RPMI7951 (cell line): ENCODE measurements around the gene TNNI2. TPM values are rescaled to one million over a fixed set of nuclear protein-coding genes. Genes with fewer than 3 reads are reported as not detected.
A peak's percentile ranks its signal among the peaks of the same experiment; 100 is the strongest.
"Not testable (repeated sequence)": the region's sequence is repeated elsewhere in the genome, so short reads cannot be mapped to it uniquely, and the experiment has no call there.

Source experiments
- DNase-seq: peaks from one replicate; pipeline ENCODE4 v3.0.0-alpha.2; 2012; ENCODE audit warnings: low read depth
- total RNA-seq: library from RNA; depleted of rRNA; stranded (reverse); fragments of >200 nt; shearing (Covaris generic); gene quantifications from 2 replicates; pipeline ENCODE4 v1.2.3, GENCODE V29; 2014

Gene TNNI2
- total RNA-seq, 1 experiment from 2014 or later, result 0.48 TPM

DNA sequence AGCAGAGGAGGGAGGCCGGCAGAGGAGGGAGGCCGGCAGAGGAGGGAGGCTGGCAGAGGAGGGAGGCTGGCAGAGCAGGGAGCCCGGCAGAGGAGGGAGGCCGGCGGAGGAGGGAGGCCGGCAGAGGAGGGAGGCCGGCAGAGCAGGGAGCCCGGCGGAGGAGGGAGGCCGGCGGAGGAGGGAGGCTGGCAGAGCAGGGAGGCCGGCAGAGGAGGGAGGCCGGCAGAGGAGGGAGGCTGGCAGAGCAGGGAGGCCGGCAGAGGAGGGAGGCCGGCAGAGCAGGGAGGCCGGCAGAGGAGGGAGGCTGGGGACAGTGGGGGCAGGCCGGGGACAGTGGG is 35.0 kb downstream of the TNNI2 start:
- not testable (repeated sequence) for DNase-seq

DNA sequence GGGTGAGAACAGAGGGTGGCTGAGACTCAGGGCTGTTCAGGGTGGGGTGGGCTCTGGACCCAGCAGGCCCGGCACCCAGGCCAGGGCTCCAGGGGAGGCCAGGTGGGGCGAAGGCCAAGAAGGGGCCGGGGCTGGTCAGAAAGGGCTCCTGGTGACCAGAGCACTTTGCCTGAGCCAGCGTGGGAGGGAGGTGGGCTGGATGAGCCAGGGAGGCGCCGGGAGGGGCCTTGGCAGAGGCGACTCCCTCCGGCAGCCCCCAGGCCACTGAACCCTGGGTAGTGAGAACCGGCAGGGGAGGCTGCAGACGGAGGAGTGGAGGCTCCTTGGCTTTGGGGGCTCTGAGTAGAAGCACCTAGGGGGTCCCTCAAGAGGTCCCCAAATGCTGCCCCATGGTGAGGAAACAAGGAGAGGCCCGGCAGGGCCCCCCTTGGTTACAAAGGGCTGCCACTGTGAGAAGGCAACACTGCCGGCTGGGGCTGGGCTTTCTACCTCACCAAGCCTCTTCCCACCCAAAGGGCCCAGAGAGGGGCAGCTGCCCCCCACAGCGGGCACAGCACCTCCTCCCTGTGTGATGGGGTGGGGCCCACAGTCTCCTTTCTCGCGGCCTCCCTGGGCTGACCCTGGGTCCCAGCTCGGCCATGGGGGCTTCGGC is 35.8 kb downstream of the TNNI2 start:
- DNase-seq, result not testable (repeated sequence)

DNA sequence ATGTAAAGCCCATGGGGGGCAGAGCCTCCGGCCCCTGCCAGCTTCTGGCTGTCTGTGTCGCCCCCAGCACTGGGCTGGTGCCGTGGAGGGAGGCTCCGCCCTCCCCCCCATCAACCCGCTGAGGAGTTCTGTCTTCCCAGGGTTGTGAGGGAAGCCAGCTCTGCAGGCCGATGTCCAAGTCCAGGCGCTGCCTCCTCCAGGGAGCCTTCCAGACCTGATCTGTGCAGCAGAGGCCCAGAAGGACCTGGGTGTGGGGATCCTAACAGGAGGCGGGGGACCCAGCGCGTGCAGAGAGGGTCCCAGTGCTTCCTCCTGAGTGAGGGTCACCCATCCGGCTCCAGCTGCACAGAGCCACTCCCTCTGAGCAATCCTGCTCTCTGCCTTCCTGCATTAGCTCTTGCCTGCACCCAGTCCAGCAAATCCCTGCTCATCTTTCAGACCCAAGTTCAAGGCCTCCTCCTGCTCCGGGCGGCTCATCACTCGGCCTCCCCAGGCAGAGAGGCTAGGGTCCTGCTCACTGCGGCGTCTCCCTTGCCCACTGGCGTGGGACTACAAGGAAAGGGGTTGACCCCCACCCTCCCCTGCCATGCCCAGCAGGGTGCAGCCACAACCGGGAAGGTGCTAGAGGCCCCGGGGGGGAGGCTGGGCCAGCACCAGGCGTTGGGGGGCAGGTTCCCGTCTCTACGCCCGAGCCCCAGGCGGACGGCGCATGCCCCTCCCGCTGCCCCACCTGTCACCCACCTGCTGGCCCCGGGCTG is 36.5 kb downstream of the TNNI2 start:
- DNase-seq, result no peak

DNA sequence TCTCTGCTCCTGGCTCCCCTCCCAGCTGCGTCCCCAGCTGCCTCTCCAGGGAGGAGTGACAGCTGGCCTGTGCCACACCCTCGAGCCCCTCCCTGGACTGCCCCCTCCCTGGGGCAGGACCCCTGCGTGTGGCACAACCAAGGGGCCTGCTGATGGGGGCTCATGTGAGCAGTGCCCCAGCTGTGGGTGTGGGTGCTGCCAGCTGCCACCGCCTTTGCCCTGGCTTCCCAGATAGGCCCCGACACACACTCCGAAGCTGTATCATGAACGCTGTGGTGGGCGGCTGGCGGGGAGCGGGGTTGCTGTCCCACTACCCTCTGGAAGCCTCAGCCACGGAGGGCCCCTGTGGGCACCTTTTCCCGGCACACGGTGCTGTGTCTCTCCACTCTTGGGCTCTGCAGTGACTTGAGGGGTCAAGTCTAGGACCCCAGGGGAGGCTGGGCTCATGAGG is 37.1 kb downstream of the TNNI2 start:
- DNase-seq, result not testable (repeated sequence)

DNA sequence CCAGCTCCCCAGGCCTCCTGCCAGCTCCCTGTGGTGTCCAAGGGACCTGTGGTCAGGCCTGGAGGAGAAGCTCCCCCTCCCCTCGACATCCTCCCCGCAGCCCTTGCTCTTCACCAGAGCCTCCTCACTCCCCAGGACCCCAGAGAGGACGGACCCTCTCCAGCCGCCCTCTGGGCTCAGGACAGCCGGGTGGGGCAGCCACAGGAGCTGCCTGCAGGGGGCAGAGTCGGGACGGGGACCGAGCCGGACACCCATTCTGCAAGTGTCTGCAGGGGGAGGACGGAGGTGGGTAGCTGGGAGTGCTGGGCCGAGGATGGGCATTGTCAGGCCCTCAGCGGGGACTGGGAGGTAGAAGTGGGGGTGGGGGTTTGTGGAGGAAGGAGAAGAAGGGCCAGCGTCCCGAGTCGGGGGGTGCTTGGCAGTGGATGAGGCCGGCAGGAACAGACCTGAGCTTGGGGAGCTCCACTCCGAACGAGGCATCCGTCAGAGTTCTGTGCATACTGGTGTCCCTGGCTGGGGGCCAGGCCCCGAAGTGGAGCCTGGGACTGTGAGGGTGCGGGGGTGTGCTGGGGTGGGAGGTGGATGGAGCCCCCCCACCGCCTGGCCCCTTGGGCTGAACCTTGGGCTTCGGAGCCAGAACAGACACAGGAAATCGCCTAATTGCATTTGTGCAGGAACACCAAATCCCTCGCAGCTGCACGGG is 37.7 kb downstream of the TNNI2 start:
- DNase-seq, result peak; percentile 47

DNA sequence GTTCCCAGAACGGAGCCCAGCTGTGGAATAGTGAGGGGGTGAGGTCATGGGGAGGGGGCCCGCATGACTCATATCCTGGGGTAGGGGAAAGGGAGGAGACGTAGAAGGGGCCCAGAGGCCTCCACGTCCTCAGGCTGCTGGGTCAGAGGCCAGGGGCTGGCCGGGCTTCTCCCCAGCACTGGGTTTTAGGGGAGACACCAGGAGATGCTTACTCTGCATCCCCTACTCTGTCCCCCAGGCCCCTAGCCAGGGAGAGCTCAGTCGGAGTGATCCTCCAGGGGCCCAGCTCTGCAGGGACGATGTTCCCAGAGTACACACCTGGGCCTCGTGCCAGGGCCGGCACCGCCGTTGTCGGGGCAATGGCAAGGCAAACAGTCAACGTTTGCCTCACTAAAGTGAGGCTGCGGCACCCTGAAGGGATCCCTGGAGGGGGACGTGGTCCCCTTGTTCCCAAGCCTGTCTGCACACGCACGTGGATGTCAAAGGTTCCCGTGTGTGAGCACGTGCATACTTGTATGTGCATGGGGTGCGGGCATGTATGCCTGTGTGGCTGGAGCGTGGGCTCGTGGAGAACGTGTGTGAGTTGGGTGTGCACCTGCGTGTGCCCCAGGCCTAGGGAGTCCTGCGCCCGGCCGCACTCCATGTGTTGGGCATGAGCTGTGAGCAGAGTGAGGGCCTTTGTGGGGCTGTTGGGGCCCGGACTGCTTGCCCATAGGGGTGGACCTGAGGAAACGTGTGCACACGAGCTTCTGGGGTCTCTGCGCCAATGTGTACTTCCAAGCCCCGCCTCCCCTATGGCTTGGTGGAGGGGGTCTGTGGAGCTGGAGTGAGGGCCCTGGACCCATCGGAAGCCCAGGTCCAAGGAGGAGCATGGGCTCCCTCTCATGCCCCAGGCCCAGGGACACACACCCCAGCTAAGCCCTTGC is 38.7 kb downstream of the TNNI2 start:
- DNase-seq, result peak; percentile 33

DNA sequence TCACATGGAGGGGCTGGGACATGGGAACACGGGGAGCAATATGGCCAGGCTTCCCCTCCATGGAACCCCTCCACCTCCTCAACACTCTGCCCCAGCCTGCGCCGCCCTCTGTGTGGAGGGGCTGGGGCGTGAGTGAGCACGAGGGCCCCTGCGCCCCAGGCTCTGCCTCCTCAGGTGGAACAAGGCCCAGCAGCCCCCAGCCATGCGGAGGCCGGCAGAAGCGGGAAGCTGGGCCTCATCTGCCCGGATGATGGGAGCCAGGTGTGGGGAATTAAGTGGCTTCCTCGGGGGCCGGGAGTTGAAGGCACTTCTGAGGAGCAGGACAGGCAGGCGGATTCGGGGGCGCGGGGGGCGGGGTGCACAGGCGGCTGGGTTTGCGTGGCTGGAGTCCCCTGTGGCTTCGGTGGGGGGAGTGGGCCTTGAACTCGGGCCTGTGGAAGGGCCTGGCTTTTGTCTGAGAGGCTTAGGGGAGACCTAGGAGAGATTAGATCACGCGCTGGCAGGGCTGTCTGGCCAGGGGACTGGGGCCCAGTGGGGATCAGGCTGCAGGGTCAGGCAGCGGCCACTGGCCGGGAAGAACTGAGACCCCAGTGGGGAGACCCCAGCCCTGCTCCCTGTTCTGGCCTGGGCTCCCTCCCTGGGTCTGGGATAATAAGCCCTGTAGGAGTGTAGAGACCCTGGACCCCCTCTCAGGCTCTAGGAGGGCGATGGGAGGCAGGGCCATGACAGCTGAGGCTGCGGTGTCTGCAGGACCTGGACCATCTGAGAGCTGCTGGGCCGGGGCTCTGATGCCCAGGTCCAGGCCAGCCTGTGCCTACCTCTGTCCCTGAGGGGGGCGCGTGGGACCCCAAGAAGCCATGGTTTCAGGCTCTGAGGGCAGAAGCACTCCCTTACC is 39.6 kb downstream of the TNNI2 start:
- DNase-seq, result no peak

DNA sequence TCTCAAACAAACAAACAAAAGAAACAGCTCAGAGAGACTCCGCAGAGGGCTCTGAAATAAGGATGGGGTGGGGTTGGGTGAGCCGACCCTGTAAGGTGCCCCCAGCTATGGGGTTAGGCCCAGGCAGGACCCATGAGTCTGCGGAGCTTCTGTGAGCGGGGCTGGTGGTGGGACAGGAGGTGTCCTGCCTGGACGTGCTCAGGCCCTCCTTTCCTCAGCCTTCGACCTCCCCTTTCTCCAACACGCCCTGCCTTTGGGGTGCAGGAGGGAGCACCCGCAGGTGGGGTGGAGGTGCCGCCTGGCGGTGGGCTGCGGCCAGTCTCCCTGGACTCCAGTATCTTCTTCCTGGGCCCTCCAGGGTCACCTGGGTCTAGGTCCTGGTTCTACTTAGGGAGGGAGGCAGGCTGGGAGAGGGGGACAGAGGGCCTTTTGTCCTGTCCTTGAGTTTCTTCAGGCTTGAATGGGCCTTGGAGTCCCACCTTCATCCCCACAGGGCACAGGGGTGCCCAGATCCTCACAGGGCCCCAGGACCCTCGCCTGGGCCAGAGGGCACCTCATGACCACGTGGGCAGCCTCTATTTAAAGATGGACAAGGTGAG is 40.7 kb downstream of the TNNI2 start:
- no peak for DNase-seq

DNA sequence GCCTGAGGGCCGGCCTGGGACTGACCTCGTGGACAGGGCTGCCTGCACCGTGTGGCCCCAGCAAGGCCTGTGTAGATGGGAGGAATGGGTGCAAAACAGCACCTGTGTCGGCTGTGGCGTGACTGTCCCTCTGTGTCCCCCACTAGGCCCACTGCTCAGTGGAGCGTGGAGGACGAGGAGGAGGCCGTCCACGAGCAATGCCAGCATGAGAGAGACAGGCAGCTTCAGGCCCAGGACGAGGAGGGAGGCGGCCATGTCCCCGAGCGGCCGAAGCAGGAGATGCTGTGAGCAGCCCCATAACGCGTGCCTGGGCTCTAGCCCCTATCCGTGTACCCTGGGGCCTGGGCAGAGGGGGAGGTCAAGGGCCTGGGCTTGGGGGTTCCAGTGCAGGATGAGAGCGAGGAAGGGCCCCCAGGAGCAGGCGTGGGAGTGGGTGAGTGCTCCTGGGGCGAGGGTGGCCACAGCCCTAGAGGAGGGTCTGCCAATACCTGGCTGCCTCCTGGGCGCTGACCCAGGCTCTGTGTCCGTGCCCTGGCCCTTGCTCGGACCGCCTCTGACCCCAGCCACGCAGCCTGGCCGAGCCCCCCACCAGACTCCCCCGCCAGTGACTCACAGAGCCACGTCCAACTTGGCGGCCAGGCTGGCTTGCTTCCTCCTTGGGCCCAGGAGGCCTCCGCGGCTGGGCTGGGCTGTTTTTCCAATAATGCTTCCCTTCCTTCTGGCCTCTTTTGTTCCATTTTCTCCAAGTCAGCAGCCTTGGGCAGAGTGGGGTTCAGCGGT is 41.4 kb downstream of the TNNI2 start:
- no peak for DNase-seq

DNA sequence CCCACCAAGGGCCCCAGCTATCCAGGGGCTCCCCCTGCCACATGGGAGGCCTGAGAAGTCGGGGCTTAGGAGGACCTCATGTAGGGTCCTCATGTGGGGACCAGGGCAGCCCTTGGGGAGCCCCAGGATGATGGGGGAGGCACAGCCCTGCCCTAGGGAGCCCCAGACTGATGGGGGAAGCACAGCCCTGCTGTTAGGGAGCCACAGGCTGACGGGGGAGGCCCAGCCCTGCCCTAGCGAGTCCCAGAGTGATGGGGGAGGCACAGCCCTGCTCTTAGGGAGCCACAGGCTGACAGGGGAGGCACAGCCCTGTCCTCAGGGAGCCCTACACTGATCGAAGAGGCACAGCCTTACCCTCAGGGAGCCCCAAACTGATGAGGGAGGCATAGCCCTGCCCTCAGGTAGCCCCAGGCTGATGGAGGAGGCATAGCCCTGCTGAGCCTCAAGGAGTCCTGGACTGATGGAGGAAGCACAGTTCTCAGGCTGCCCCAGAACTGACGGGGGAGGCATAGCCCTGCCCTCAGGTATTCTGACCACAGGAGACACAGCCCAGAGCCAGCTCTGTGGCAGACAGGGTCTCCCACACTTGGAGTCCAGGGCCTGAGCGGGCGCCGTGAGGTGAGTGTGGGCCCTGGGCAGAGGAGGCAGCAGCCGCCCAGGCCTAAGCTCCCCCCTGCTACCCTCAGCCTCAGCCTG is 42.1 kb downstream of the TNNI2 start:
- DNase-seq, result no peak

DNA sequence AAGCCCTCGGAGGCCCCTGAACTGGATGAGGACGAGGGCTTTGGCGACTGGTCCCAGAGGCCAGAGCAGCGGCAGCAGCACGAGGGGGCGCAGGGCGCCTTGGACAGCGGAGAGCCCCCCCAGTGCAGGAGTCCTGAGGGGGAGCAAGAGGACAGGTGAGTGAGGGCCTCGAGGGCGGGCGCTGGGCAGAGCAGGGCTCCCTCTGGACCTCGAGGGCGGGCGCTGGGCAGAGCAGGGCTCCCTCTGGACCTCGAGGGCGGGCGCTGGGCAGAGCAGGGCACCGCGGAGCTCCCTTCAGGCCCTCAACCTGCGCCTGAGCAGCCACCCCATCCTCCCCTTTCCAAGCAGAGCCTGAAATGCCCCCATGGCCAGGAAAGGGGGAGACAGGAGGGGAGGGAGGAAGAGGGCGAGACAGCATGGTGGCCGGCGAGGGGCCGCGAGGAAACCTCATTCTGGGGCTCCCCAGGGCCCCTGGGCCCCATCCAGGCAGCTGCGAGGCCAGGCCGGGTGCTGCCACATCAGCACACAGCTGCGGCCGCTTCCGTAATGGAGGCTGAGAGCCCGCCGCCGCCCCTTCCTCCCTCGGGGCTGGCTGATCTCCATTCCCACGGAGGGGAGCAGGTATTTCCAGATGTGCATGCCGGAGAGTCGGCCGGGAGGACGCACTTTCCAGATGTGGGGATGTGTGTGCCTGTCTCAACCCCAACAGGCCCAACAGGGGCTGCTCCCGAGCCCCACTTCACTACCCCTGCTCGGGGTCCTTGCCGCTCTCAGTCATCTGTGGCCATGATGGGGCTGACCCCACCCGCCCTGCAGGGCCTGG is 42.9 kb downstream of the TNNI2 start:
- no peak for DNase-seq

DNA sequence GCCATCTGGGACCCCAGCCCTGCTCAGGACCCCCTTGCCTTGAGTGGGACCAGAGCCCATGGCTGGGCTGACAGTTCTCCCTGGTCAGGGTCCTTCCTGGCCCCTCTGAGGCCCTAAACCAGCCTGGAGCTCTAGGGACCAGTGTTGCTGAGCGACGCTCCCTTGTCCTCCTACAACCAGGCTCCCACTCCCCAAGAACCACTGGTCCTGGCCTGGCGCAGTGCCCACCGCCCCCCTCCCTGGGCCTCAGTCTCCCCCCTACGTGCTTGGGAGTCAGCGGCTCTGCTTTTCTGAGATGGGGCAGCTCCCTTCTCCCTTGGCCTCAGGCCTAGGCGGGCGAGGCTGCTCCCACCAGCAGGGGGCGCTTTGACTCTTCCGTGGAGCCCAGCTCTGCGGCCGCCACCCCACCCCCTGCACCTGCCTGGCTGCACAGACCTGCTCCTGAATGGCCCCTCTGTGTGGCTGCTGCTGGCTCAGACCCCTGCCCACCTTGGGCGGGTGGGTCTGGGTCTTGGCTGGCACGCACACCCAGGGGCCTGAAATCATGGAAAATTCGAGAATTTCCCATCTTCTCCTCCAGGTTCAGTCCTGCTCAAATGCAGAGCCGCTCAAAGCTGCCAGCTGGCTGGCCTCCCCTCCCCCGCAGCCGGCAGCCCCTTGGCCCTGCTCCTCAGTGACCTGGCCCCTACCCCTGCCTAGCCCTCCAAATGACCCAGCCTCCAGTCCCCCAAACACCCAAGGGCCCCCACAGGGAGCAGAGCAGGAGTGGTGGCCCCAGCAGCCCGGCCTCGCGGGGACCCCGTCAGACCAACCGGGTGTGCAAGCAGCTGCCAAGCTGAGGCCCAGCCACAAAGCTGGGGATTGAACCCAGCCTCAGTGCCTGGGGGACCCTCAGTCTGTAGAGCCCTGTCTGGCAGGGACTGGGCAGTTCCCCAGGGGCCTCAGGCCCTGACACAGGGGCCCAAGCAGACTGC is 43.8 kb downstream of the TNNI2 start:
- peak; percentile 38 for DNase-seq

DNA sequence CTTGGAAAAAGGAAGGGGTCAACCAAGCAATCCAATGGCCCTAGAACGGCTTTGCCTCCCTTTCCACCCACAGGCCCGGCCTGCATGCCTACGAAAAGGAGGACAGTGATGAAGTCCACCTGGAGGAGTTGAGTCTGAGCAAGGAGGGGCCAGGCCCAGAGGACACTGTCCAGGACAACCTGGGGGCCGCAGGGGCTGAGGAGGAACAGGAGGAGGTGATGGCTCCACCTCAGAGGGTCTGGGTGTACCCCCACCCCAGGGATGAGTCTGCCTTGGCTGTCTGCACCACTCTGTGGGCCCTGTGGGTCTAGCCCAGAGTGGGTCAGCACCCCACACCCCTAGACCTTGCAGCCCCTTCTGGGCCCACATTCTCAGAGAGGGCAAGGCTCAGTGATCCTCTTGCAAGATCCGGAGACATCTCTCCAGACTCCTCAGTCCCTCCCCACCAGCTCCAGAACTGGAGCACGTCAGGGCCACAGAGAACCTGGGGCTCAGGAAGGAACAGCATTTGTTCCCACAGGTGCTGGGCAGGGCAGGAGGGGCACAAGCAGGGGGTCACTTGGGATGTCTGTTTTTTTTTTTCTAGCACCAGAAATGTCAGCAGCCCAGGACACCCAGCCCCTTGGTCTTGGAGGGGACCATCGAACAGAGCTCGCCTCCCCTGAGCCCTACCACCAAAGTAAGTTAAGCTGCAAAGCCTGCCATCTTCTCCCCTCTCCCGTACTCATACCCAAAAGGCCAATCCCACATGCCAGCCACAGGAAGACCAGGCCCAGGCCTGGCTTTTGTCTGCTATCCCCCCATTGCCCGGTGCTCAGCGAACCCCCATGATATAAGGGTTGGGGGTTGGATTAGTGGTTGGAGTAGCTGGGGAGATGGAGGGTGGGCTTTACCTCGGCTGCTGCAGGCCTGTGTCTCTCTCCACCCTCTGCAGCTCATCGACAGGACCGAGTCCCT is 44.8 kb downstream of the TNNI2 start:
- DNase-seq, result no peak

DNA sequence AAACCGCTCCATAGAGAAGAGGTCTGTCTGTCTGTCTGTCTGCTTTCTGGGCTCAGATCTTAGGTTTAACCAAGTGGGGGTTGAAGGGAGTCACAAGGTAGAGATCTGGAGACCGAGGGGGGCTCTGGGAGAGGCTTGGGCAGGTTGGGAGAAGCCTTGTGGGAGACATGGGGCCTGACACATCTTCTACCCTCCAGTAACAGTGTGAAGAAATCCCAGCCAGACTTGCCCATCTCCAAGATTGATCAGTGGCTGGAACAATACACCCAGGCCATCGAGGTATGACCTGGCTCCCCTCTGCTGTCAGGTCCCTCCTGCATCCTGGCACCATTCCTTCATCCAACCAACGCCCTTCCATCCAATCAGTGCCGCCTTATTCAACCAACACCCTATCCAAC is 45.5 kb downstream of the TNNI2 start:
- DNase-seq, result no peak

DNA sequence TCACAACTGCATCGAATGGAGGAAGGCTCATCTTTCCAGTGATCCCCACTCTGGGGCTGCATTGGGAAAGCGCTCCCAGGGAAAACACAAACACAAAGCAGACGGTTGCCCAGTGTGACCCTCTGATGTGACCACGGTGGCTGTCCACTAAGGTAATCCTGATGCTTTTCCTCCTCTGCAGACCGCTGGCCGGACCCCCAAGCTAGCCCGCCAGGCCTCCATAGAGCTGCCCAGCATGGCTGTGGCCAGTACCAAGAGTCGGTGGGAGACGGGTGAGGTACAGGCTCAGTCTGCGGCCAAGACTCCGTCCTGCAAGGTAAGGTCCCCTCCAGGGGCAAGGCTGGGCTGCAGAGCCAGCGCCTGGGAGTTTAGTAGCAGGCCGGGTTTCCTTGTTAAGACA is 47.8 kb downstream of the TNNI2 start:
- not testable (repeated sequence) for DNase-seq
